WTC11 (cell line): ENCODE data around the gene NKX2-4.

Source experiments
- ARID4B ChIP-seq: sonication (generic); formaldehyde crosslinking; IDR thresholded peaks from 2 replicates; pipeline ENCODE4 v1.8.0; 2023; ENCODE audit warnings: missing genetic modification reagents, mild to moderate bottlenecking, borderline replicate concordance
- CTCF ChIP-seq: fragments of 200-600 bp; IDR thresholded peaks from 2 replicates; pipeline ENCODE4 v1.8.0; 2022; ENCODE audit warnings: antibody characterized with exemption
- E2F1 ChIP-seq: sonication (generic); formaldehyde crosslinking; IDR thresholded peaks from 2 replicates; pipeline ENCODE4 v1.8.0; 2022; ENCODE audit warnings: mild to moderate bottlenecking, missing genetic modification reagents
- ERG ChIP-seq: fragments of 250-450 bp; sonication (Bioruptor Pico); IDR thresholded peaks from 2 replicates; pipeline ENCODE4 v1.8.0; 2021; ENCODE audit warnings: mild to moderate bottlenecking
- ETV6 ChIP-seq: sonication (generic); formaldehyde crosslinking; IDR thresholded peaks from 2 replicates; pipeline ENCODE4 v1.8.1; 2022; ENCODE audit warnings: mild to moderate bottlenecking, missing genetic modification reagents
- FOXJ3 ChIP-seq: sonication (generic); formaldehyde crosslinking; IDR thresholded peaks from 2 replicates; pipeline ENCODE4 v1.9.0; 2021; ENCODE audit warnings: missing genetic modification reagents, mild to moderate bottlenecking, borderline replicate concordance
- HMGXB4 ChIP-seq: sonication (generic); formaldehyde crosslinking; IDR thresholded peaks from 2 replicates; pipeline ENCODE4 v1.8.1; 2023; ENCODE audit warnings: mild to moderate bottlenecking, moderate library complexity, missing genetic modification reagents
- JUN ChIP-seq: sonication (generic); formaldehyde crosslinking; IDR thresholded peaks from 2 replicates; pipeline ENCODE4 v1.8.0; 2023; ENCODE audit warnings: mild to moderate bottlenecking, missing genetic modification reagents
- PREB ChIP-seq: sonication (generic); formaldehyde crosslinking; IDR thresholded peaks from 2 replicates; pipeline ENCODE4 v1.8.1; 2022; ENCODE audit warnings: mild to moderate bottlenecking, missing genetic modification reagents, moderate library complexity, borderline replicate concordance
- PRRX2 ChIP-seq: fragments of 250-450 bp; sonication (Bioruptor Pico); IDR thresholded peaks from 2 replicates; pipeline ENCODE4 v1.8.0; 2021; ENCODE audit warnings: mild to moderate bottlenecking
- RELA ChIP-seq: sonication (generic); formaldehyde crosslinking; IDR thresholded peaks from 2 replicates; pipeline ENCODE4 v1.8.1; 2022; ENCODE audit warnings: missing genetic modification reagents, mild to moderate bottlenecking, borderline replicate concordance
- SP1 ChIP-seq: sonication (generic); formaldehyde crosslinking; conservative IDR thresholded peaks from 2 replicates; pipeline ENCODE4 v1.8.1; 2022; ENCODE audit warnings: missing genetic modification reagents
- ZNF416 ChIP-seq: fragments of 250-450 bp; sonication (Bioruptor Pico); IDR thresholded peaks from 2 replicates; pipeline ENCODE4 v1.9.0; 2021; ENCODE audit warnings: mild to moderate bottlenecking, inconsistent platforms

- TF ChIP-seq HMGXB4 (CRISPR knock-in tag) (no peak), ZNF416 (CRISPR knock-in tag) (no peak), ARID4B (no peak), RELA (CRISPR knock-in tag) (no peak), JUN (CRISPR knock-in tag) (no peak), CTCF (no peak), FOXJ3 (CRISPR knock-in tag) (no peak), E2F1 (CRISPR knock-in tag) (no peak), PRRX2 (CRISPR knock-in tag) (no peak), PREB (no peak), ETV6 (CRISPR knock-in tag) (no peak), SP1 (CRISPR knock-in tag) (no peak), ERG (CRISPR knock-in tag) (no peak)
Observed at GRCh38 chr20:21381619-21382018, 15.7 kb downstream of the NKX2-4 start.
